ENCODE results near the gene DAD1. TPM values are rescaled to one million over a fixed set of nuclear protein-coding genes. Genes with fewer than 3 reads are reported as not detected.

DAD1 gene
- total RNA-seq, 1 donor from 2014 or later, result 353 TPM

- no peak for DNase-seq (ENCODE audit: low read depth, low spot score)
These were observed 51.4 kb downstream of the DAD1 start for GRCh38 chr14:22537436-22538310.

DNA sequence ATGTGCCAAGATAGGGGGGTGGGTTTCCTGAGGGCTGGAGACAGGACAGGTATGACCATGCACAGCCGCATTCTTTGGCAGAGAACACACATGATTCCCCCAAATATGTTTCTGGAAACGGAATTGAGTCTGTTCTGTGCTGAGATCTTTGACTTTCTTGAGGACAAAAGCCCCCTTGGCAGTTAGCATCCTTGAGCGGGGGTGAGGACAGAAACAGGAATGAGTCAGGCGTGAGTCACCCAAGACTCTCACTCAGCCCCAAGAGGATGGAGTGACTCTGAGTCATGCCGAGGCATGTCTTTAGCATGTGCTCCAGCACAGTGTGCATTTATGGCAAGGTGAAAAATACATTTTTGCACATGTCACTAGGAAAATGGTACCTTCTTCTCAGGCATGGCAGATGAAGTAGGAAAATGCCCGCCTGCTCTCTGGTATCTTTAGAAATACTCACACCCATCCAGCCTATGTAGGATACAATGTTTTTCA, 52.1 kb downstream of the DAD1 start:
- DNase-seq (ENCODE audit: low read depth, low spot score), result peak; percentile 98

GRCh38 chr14:22535916-22536315, 53.1 kb downstream of the DAD1 start:
- DNase-seq (ENCODE audit: low read depth, low spot score), result no peak

GRCh38 chr14:22535126-22535525, 53.9 kb downstream of the DAD1 start:
- no peak for DNase-seq (ENCODE audit: low read depth, low spot score)

DNA sequence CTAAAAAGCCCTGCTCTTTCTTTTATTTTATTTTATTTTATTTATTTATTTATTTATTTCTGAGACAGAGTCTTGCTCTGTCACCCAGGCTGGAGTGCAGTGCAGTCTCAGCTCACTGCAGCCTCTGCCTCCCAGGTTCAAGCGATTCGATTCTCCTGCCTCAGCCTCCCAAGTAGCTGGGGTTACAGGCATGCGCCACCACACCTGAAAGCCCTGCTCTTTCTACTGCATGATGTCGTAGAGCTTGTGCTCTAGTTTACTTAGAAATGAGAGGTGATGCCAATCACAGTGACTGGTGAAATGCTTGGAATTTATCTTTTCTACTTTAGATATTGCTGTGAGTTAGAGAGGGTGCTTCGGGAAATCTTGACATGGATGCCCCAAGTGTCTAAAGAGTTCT, 54.5 kb downstream of the DAD1 start:
- DNase-seq (ENCODE audit: low read depth, low spot score), result no peak

- no peak for DNase-seq (ENCODE audit: low read depth, low spot score)
These were observed 55.2 kb downstream of the DAD1 start for GRCh38 chr14:22533739-22534359.

- DNase-seq (ENCODE audit: low read depth, low spot score), result no peak
These were observed 55.8 kb downstream of the DAD1 start for GRCh38 chr14:22533057-22533704.

GRCh38 chr14:22532345-22533056, 56.5 kb downstream of the DAD1 start:
- DNase-seq (ENCODE audit: low read depth, low spot score), result no peak

DNA sequence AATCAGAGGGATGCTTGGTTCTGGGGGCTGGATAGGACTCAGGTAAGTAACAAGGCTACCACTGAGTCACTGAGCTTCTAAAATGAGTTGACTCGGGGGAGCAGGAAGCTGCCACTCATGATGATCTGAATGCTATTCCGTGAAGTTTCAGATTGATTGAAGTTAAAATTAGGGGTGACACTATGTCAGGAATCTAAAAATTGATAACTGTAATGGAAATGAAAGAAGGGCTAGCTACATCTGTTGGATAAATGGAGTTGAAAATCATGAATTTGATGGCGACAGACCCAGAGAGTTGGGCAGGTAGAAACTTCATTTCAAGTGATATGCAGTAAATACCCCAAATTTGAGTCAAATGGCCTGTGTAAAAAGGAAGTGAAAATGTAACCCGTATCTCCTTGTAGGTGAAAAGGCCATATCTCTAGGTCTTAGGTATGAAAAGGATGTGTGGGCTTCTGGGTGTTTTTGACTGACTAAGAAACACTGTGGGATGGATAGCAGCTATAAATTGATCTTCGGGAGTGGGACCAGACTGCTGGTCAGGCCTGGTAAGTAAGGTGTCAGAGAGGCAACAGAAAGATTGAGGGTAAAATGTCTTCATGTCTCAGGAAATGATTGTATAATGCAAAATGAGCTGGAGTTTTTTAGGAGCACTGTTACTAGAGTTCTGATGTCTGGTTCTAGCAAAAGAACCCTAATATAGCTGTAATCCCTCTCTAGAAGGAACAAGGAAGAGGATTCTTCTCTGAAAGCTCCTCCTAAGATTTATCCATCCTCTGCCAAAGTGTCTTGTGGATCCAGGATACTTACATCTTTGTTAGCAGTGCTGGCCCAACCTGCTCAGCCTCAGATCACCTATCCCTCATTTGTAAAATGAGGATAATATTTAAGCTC, 57.3 kb downstream of the DAD1 start:
- DNase-seq (ENCODE audit: low read depth, low spot score), result no peak

DNA sequence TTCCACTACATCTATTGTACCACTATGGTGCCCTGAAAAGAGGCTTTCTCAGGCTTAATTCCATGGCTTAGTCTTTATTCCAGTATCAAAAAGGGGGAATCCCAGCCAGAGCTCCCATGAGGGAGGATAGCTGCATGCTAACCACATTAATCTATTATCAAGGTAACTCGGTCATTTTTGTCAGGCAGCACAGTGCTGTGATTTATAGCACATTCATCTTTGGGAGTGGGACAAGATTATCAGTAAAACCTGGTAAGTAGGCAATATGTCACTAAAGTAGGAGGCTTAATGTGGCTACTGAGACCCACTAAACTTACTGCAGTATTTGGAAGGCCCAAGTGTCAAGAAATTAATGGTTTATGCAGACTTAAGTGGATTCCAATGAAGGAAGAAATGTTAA, 58.9 kb downstream of the DAD1 start:
- no peak for DNase-seq (ENCODE audit: low read depth, low spot score)

DNA sequence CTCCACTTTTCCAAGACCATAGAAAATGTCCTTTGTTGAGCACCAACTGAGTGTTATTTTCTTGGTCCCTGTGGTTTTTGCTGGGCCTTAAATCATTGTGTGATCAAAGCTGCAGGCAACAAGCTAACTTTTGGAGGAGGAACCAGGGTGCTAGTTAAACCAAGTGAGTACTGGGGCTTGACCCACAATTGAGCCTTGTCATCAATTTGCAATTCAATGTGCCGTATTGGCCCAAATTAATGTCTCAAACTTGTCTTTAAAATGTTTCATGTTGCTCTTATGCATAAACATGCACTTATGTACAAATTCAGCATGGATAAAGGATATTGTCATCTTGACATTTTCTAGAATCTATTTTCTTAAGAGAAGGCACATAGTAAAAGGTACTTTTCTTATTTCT, 62.3 kb downstream of the DAD1 start:
- DNase-seq (ENCODE audit: low read depth, low spot score), result no peak

DNA sequence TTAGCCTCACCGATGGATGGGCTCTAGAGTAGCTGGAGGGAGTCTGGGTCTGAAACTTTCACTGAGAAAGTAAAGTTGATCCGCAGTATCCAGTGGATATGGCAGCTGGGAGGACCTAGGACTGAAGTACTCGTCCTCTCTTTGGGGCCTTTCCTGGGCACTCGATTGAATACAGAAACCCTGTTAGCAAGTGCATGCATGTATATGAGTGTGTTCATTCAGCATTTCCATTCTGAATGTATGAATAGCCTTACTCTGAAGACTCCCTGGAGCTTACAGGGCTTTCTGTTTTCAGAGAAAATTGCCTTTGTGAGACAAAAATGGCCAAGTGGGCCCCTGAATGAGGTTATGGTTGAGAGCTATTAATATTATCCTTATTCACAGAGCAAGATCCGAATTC, 62.8 kb downstream of the DAD1 start:
- DNase-seq (ENCODE audit: low read depth, low spot score), result no peak

DNA sequence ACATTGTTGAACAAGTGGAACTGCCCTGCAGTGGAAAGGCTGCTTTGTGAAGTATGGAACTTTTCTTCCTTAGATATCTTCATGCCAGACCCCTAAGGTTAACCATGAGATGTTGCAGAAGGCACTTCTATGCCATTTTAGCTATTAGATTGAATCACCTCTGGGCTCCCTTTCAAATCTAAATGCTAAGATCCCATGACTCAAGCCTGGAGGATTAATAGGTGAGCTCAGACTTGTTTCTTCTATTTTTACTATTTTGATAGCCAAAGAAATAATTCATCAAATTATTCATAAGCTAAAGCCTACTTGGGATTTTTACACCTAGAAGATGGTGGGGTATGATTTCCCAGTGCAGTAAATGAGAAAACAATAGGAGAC, 64.3 kb downstream of the DAD1 start:
- no peak for DNase-seq (ENCODE audit: low read depth, low spot score)

- no peak for DNase-seq (ENCODE audit: low read depth, low spot score)
These were observed 64.8 kb downstream of the DAD1 start for GRCh38 chr14:22524115-22524783.

DNA sequence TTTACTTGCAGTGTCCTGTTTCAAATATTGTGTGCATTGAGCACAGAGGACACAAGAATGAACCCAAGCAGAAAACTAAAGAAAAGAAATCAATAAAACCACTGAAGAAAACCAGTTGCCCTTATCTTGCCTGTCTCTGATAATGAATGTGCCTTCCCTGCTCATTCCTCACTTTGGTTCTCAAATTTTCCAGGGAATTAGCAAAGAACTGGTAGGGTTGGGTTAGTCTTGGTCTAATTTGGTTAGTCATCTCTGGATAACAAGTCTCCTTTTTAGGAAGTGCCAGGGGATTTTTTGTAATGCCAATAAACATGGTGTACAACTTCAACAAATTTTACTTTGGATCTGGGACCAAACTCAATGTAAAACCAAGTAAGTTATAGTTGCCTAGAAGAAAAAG, 65.7 kb downstream of the DAD1 start:
- DNase-seq (ENCODE audit: low read depth, low spot score), result no peak

- DNase-seq (ENCODE audit: low read depth, low spot score), result no peak
These were observed 66.5 kb downstream of the DAD1 start for GRCh38 chr14:22522466-22522957.

- DNase-seq (ENCODE audit: low read depth, low spot score), result no peak
These were observed 67.4 kb downstream of the DAD1 start for GRCh38 chr14:22521449-22522239.

DNA sequence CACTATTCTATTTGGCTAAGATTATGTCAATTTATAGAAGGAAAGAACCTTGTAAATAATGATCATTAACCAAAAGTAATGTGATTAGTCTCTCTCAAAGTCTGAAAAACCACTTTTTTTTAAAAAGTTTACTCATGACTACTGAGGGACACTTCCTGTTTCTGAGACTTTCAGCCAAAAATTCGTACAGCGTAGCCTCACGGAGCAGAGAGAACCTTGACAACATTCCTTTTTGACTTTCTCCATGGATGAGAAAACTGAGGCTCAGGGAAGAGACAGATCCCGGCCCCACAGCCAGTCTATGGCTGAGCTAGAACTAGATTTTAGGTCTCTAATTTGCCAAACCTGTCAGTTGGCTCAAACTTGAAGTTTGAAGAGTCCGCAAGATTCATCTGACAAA, 68.2 kb downstream of the DAD1 start:
- DNase-seq (ENCODE audit: low read depth, low spot score), result no peak
